HG03066 (cell line): ENCODE measurements around the gene KCND2.
"Not testable (repeated sequence)": the region's sequence is repeated elsewhere in the genome, so short reads cannot be mapped to it uniquely, and the experiment has no call there.

Experiments
- ATAC-seq: cut with Tn5 transposase; IDR thresholded peaks from one replicate; pipeline ENCODE4 v1.9.1; 2021; ENCODE audit warnings: low read depth; ENCODE audit not compliant: unreplicated experiment

Gene KCND2

GRCh38 chr7:120677535-120677934, 404.6 kb downstream of the KCND2 start:
- no peak for ATAC-seq

- ATAC-seq = no peak
Measured at GRCh38 chr7:120680985-120681384, 408.0 kb downstream of the KCND2 start.

- ATAC-seq = no peak
Measured at GRCh38 chr7:120684463-120684862, 411.5 kb downstream of the KCND2 start.

GRCh38 chr7:120691915-120692314, 418.9 kb downstream of the KCND2 start:
- no peak for ATAC-seq

GRCh38 chr7:120695848-120696247, 422.9 kb downstream of the KCND2 start:
- ATAC-seq = no peak

- no peak for ATAC-seq
Measured at GRCh38 chr7:120700796-120701195, 427.8 kb downstream of the KCND2 start.

- ATAC-seq = not testable (repeated sequence)
Measured at GRCh38 chr7:120702408-120702807, 429.4 kb downstream of the KCND2 start.

- no peak for ATAC-seq
Measured at GRCh38 chr7:120703585-120704240, 430.7 kb downstream of the KCND2 start.

GRCh38 chr7:120709252-120709971, 436.4 kb downstream of the KCND2 start:
- ATAC-seq = no peak

GRCh38 chr7:120709972-120710320, 437.0 kb downstream of the KCND2 start:
- no peak for ATAC-seq

GRCh38 chr7:120714945-120715344, 442.0 kb downstream of the KCND2 start:
- no peak for ATAC-seq

GRCh38 chr7:120716307-120716706, 443.3 kb downstream of the KCND2 start:
- ATAC-seq = no peak

GRCh38 chr7:120717166-120717565, 444.2 kb downstream of the KCND2 start:
- ATAC-seq = no peak

GRCh38 chr7:120718361-120718760, 445.4 kb downstream of the KCND2 start:
- no peak for ATAC-seq

GRCh38 chr7:120720317-120720716, 447.3 kb downstream of the KCND2 start:
- no peak for ATAC-seq

GRCh38 chr7:120723465-120724385, 450.8 kb downstream of the KCND2 start:
- no peak for ATAC-seq

GRCh38 chr7:120724448-120724847, 451.5 kb downstream of the KCND2 start:
- no peak for ATAC-seq

GRCh38 chr7:120724955-120725354, 452.0 kb downstream of the KCND2 start:
- no peak for ATAC-seq

- no peak for ATAC-seq
Measured at GRCh38 chr7:120725376-120726039, 452.5 kb downstream of the KCND2 start.

GRCh38 chr7:120729245-120729644, 456.3 kb downstream of the KCND2 start:
- no peak for ATAC-seq

GRCh38 chr7:120731271-120731670, 458.3 kb downstream of the KCND2 start:
- no peak for ATAC-seq
